OCI-LY7 (cell line): ENCODE results near the gene CYP27C1. TPM values are rescaled to one million over a fixed set of nuclear protein-coding genes. Genes with fewer than 3 reads are reported as not detected.

ENCODE experiments used
- BruUV-seq: library from RNA; stranded (reverse); fragments of 400-500 nt; replicated peaks from 2 replicates; lab custom pipeline; 2021; lab: Mats Ljungman, UMichigan
- CTCF ChIA-PET: fragments of 300-600 bp; sonication (Branson Sonifier 250); formaldehyde crosslinking; loops from one replicate; lab custom pipeline; 2022; ENCODE audit warnings: antibody characterized with exemption; ENCODE audit not compliant: unreplicated experiment; lab: Charles Lee
- POLR2A ChIA-PET: fragments of 300-600 bp; sonication (Branson Sonifier 250); formaldehyde crosslinking; loops from one replicate; lab custom pipeline; 2022; ENCODE audit warnings: antibody characterized with exemption; lab: Charles Lee
- DNase-seq: peaks from one replicate; pipeline ENCODE4 v3.0.0-alpha.2; 2015; ENCODE audit warnings: low spot score
- H2AFZ ChIP-seq: fragments of 200-600 bp; sonication (generic), shearing (Covaris generic); 2 replicates; pipeline ENCODE4 v1.6.1; 2014; ENCODE audit warnings: mild to moderate bottlenecking, antibody characterized with exemption, low read length, moderate library complexity
- H3K27ac ChIP-seq: fragments of 200-600 bp; sonication (generic); 2 replicates; pipeline ENCODE4 v1.5.1; 2014; ENCODE audit warnings: mixed run types, low read depth, mild to moderate bottlenecking, moderate library complexity, low read length, inconsistent platforms; ENCODE audit not compliant: poor library complexity, severe bottlenecking
- H3K36me3 ChIP-seq: fragments of 200-600 bp; sonication (generic); 2 replicates; pipeline ENCODE4 v1.6.1; 2014; ENCODE audit warnings: mild to moderate bottlenecking, antibody characterized with exemption, low read length, moderate library complexity, mixed read lengths; ENCODE audit not compliant: insufficient read depth
- H3K4me1 ChIP-seq: fragments of 200-600 bp; sonication (generic); 2 replicates; pipeline ENCODE4 v1.5.1; 2014; ENCODE audit warnings: mild to moderate bottlenecking, low read length; ENCODE audit not compliant: insufficient read depth, poor library complexity, severe bottlenecking
- H3K4me2 ChIP-seq: fragments of 200-600 bp; sonication (generic); 2 replicates; pipeline ENCODE4 v1.6.1; 2014; ENCODE audit warnings: mild to moderate bottlenecking, low read length
- H3K4me3 ChIP-seq: fragments of 200-600 bp; sonication (generic); 2 replicates; pipeline ENCODE4 v1.5.1; 2014; ENCODE audit warnings: mild to moderate bottlenecking, low read depth, low read length; ENCODE audit not compliant: poor library complexity, severe bottlenecking
- H3K79me2 ChIP-seq: fragments of 200-600 bp; sonication (generic); 2 replicates; pipeline ENCODE4 v1.6.1; 2016; ENCODE audit warnings: low read depth, mild to moderate bottlenecking, low read length, moderate library complexity, mixed read lengths; ENCODE audit not compliant: insufficient read depth
- H3K9me2 ChIP-seq: fragments of 200-600 bp; sonication (generic); 2 replicates; pipeline ENCODE4 v1.6.1; 2016; ENCODE audit warnings: mild to moderate bottlenecking, low read length, mixed read lengths; ENCODE audit not compliant: insufficient read depth
- H3K9me3 ChIP-seq: fragments of 200-600 bp; sonication (generic); 2 replicates; pipeline ENCODE4 v1.6.1; 2014; ENCODE audit warnings: mild to moderate bottlenecking, mixed run types, low read length, mixed read lengths
- H4K20me1 ChIP-seq: fragments of 200-600 bp; sonication (generic); 2 replicates; pipeline ENCODE4 v1.6.1; 2014; ENCODE audit warnings: mild to moderate bottlenecking, antibody characterized with exemption, low read length, moderate library complexity, mixed read lengths; ENCODE audit not compliant: insufficient read depth
- CTCF ChIP-seq: fragments of 200-600 bp; sonication (generic); conservative IDR thresholded peaks from 2 replicates; pipeline ENCODE4 v1.5.1; 2014; ENCODE audit warnings: mild to moderate bottlenecking, antibody characterized with exemption, low read length, moderate library complexity, mixed read lengths
- EZH2phosphoT487 ChIP-seq: fragments of 200-600 bp; sonication (generic); IDR thresholded peaks from 2 replicates; pipeline ENCODE4 v1.6.1; 2018; ENCODE audit warnings: low read depth, borderline replicate concordance, mild to moderate bottlenecking, mixed run types, antibody characterized with exemption, low read length, moderate library complexity, mixed read lengths
- intact Hi-C: fragments of 100-400 bp; cut with micrococcal nuclease; formaldehyde crosslinking; loops from one replicate; pipeline ENCODE4 v1.10.0; 2022; ENCODE audit not compliant: unreplicated experiment
- total RNA-seq, 2 experiments: library from RNA; depleted of rRNA in 1 of 2; stranded (reverse); fragments of >200 nt in 1 of 2; shearing (Covaris generic) in 1 of 2; gene quantifications; 2 replicates each; pipeline ENCODE4 v1.2.3, GENCODE V29; 2014 to 2022

Gene CYP27C1
- total RNA-seq, 2 experiments from 2014 or later, result not detected

GRCh38 chr2:127182626-127183458 lies 37.3 kb downstream of the CYP27C1 start:
- H4K20me1 ChIP-seq, result no peaks in the 10 kb centered on the region
- H2AFZ ChIP-seq, result no peak overlapping the region
- H3K27ac ChIP-seq, result no peak overlapping the region
- ChIA-PET CTCF (no interaction called here), POLR2A (no interaction called here)
- H3K4me2 ChIP-seq, result no peak overlapping the region
- intact Hi-C loops, result no loop called here
- no peaks in the 10 kb centered on the region for H3K36me3 ChIP-seq
- no peaks in the 10 kb centered on the region for H3K9me2 ChIP-seq
- TF ChIP-seq CTCF (no peak), EZH2phosphoT487 (no peak)
- DNase-seq, result no peak
- H3K4me1 ChIP-seq, result no peaks in the 10 kb centered on the region
- H3K4me3 ChIP-seq, result no peak overlapping the region
- H3K79me2 ChIP-seq, result no peaks in the 10 kb centered on the region
- no peaks in the 10 kb centered on the region for H3K9me3 ChIP-seq
- no TSS peak for BruUV-seq

- Histone ChIP-seq H4K20me1 (no peaks in the 10 kb centered on the region), H2AFZ (no peak overlapping the region), H3K27ac (no peak overlapping the region), H3K9me2 (no peaks in the 10 kb centered on the region), H3K4me2 (no peak overlapping the region), H3K9me3 (no peaks in the 10 kb centered on the region), H3K79me2 (no peaks in the 10 kb centered on the region), H3K36me3 (no peaks in the 10 kb centered on the region), H3K4me1 (no peaks in the 10 kb centered on the region), H3K4me3 (no peak overlapping the region)
- POLR2A ChIA-PET, result no interaction called here
- TF ChIP-seq EZH2phosphoT487 (no peak), CTCF (no peak)
- intact Hi-C loops, result no loop called here
- BruUV-seq, result no TSS peak
- no peak for DNase-seq
- CTCF ChIA-PET, result no interaction called here
Observed at GRCh38 chr2:127181851-127182250, 38.2 kb downstream of the CYP27C1 start.

DNA sequence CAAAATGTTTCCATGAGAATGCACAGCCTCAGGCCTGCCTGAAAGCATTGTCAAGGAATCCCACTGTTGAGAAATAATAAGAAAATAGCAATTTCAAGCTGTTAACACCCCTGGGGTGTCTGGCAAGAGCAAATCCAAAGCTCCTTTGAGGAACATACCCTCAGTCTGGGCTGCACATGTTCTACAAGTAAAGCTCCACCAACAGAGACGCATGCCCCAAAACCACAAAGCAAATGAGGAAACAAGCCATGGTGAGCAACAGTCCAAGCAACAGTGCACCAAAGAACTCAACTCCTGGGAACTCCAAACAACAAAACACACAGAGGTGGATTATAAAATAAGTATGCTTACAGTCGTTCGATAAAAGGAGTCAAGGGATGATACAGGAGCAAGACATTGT lies 40.3 kb downstream of the CYP27C1 start:
- Histone ChIP-seq H4K20me1 (no peaks in the 10 kb centered on the region), H3K27ac (no peak overlapping the region), H3K79me2 (no peaks in the 10 kb centered on the region), H2AFZ (no peak overlapping the region), H3K36me3 (no peaks in the 10 kb centered on the region), H3K4me2 (no peak overlapping the region), H3K9me3 (no peaks in the 10 kb centered on the region), H3K4me3 (no peak overlapping the region), H3K9me2 (no peaks in the 10 kb centered on the region), H3K4me1 (no peaks in the 10 kb centered on the region)
- POLR2A ChIA-PET, result interaction anchor here (1.2 kb wide), 1 partner anchor 18 kb away, joined by 3 read pairs; no protein-coding TSS in a partner anchor
- TF ChIP-seq CTCF, result no peak
- no peak for TF ChIP-seq EZH2phosphoT487
- no TSS peak for BruUV-seq
- intact Hi-C loops, result no loop called here
- CTCF ChIA-PET, result no interaction called here
- no peak for DNase-seq
